CD4-positive, alpha-beta T cell (primary cell): ENCODE data around the gene GAPDHS. TPM values are rescaled to one million over a fixed set of nuclear protein-coding genes. Genes with fewer than 3 reads are reported as not detected.

Experiments
- ATAC-seq: fragments of 200-7000 bp; cut with Tn5 transposase; one replicate; pipeline ENCODE4 v1.10.0; 2022; ENCODE audit warnings: mild to moderate bottlenecking; ENCODE audit not compliant: poor library complexity
- CTCF ChIA-PET: fragments of 350-600 bp; sonication (Branson Sonifier 250); formaldehyde crosslinking; loops from one replicate; lab custom pipeline; 2021; ENCODE audit warnings: antibody characterized with exemption, inconsistent platforms; lab: Charles Lee
- POLR2A ChIA-PET: fragments of 350-600 bp; sonication (Branson Sonifier 250); formaldehyde crosslinking; loops from one replicate; lab custom pipeline; 2021; ENCODE audit warnings: antibody characterized with exemption, inconsistent platforms; lab: Charles Lee
- DNase-seq, 14 experiments: peaks; one replicate each; pipeline ENCODE4 v3.0.0-alpha.2; 2013 to 2020; ENCODE audit warnings: mixed read lengths in 2 of 14
- H3K27ac ChIP-seq, 2 donors: one replicate each; pipeline versions ENCODE4 v1.5.1 to v1.7.0; 2013; ENCODE audit warnings: low read length in 2 of 2, low read depth in 1 of 2, mild to moderate bottlenecking in 1 of 2
- H3K27me3 ChIP-seq, 2 experiments: 1 replicate in 1 of 2; 2 replicates in 1 of 2; pipeline versions ENCODE4 v1.6.1 to v1.7.0; 2013; ENCODE audit warnings: low read length in 2 of 2, control low read depth in 1 of 2, mild to moderate bottlenecking in 1 of 2, moderate library complexity in 1 of 2; ENCODE audit not compliant: insufficient read depth in 2 of 2, control insufficient read depth in 1 of 2
- H3K36me3 ChIP-seq: one replicate; pipeline ENCODE4 v1.6.1; 2013; ENCODE audit warnings: low read length, control low read depth; ENCODE audit not compliant: insufficient read depth
- H3K4me1 ChIP-seq: one replicate; pipeline ENCODE4 v1.6.1; 2013; ENCODE audit warnings: low read length, control low read depth; ENCODE audit not compliant: insufficient read depth
- H3K4me3 ChIP-seq: one replicate; pipeline ENCODE4 v1.5.1; 2013; ENCODE audit warnings: mild to moderate bottlenecking, low read length, moderate library complexity
- H3K9me3 ChIP-seq, 2 experiments: 1 replicate in 1 of 2; 2 replicates in 1 of 2; pipeline versions ENCODE4 v1.6.1 to v1.7.0; 2013; ENCODE audit warnings: low read length in 2 of 2, mild to moderate bottlenecking in 2 of 2, control low read depth in 1 of 2, moderate library complexity in 1 of 2; ENCODE audit not compliant: control insufficient read depth in 1 of 2, insufficient read depth in 1 of 2
- H3K27ac Mint-ChIP-seq: one replicate; pipeline ENCODE4 v1.8.0; 2020; ENCODE audit warnings: mixed read lengths
- H3K27me3 Mint-ChIP-seq: one replicate; pipeline ENCODE4 v1.8.0; 2021; ENCODE audit warnings: mixed read lengths
- H3K36me3 Mint-ChIP-seq: one replicate; pipeline ENCODE4 v1.8.0; 2021; ENCODE audit warnings: low read depth, mixed read lengths
- H3K4me1 Mint-ChIP-seq: one replicate; pipeline ENCODE4 v1.8.0; 2021; ENCODE audit warnings: low read depth, mixed read lengths
- H3K4me3 Mint-ChIP-seq: one replicate; pipeline ENCODE4 v1.8.0; 2020; ENCODE audit warnings: mild to moderate bottlenecking, mixed read lengths
- H3K9me3 Mint-ChIP-seq: one replicate; pipeline ENCODE4 v1.8.0; 2020; ENCODE audit warnings: mixed read lengths
- CTCF ChIP-seq: fragments of 200-600 bp; IDR thresholded peaks from one replicate; pipeline ENCODE4 v1.8.0; 2022; ENCODE audit warnings: antibody characterized with exemption, mild to moderate bottlenecking
- intact Hi-C, 2 experiments: fragments of 100-400 bp; cut with DNase I in 1 of 2; cut with micrococcal nuclease in 1 of 2; formaldehyde crosslinking; loops; one replicate each; pipeline versions ENCODE4 v1.15.1 to v1.9.0; 2023 to 2025; cut with DNase I, micrococcal nuclease
- total RNA-seq, 174 experiments: library from RNA in 2 of 174; stranded (reverse) in 2 of 174; gene quantifications; one replicate each; pipeline ENCODE4 v1.2.3 and lab custom pipeline; 2021 to 2026

The GAPDHS gene
- total RNA-seq, 2 experiments from 2014 or later, result not detected

GRCh38 chr19:35587321-35587720, 54.1 kb downstream of the GAPDHS start:
- H3K27ac ChIP-seq, result no peak overlapping the region
- no peaks in the 10 kb centered on the region for H3K4me1 Mint-ChIP-seq
- H3K9me3 Mint-ChIP-seq, result no peaks in the 10 kb centered on the region
- H3K4me3 ChIP-seq, result no peak overlapping the region
- H3K27ac Mint-ChIP-seq, result no peak overlapping the region
- H3K9me3 ChIP-seq, result peaks cover 0 to 7% of the 10 kb centered on the region in 2 experiments
- ChIA-PET CTCF (no interaction called here), POLR2A (no interaction called here)
- peaks cover 3 to 6% of the 10 kb centered on the region in 2 experiments for H3K27me3 ChIP-seq
- DNase-seq, result no peak
- intact Hi-C loops, result no loop called here
- H3K36me3 ChIP-seq, result no peaks in the 10 kb centered on the region
- TF ChIP-seq CTCF, result no peak
- peaks cover 29% of the 10 kb centered on the region for H3K27me3 Mint-ChIP-seq
- H3K36me3 Mint-ChIP-seq, result no peaks in the 10 kb centered on the region
- ATAC-seq, result no peak
- no peak overlapping the region for H3K4me3 Mint-ChIP-seq
- no peaks in the 10 kb centered on the region for H3K4me1 ChIP-seq

GRCh38 chr19:35590875-35591274, 57.6 kb downstream of the GAPDHS start:
- Histone ChIP-seq H3K9me3 (peaks cover 0 to 4% of the 10 kb centered on the region in 2 experiments), H3K4me3 (no peak overlapping the region), H3K36me3 (no peaks in the 10 kb centered on the region), H3K27me3 (peaks cover 0 to 5% of the 10 kb centered on the region in 2 experiments), H3K27ac (no peak overlapping the region), H3K4me1 (no peaks in the 10 kb centered on the region)
- Mint-ChIP-seq H3K9me3 (no peaks in the 10 kb centered on the region), H3K27me3 (peaks cover 23% of the 10 kb centered on the region), H3K4me1 (no peaks in the 10 kb centered on the region), H3K27ac (no peak overlapping the region), H3K36me3 (no peaks in the 10 kb centered on the region), H3K4me3 (no peak overlapping the region)
- ATAC-seq (no peak), DNase-seq (no peak)
- CTCF ChIA-PET, result no interaction called here
- TF ChIP-seq CTCF, result no peak
- intact Hi-C loops, result loop anchor here (5.0 kb wide), 2 partner anchors 44 to 239 kb away; partner anchors contain the start of gene TMEM147 (in 1 of the 2)
- POLR2A ChIA-PET, result no interaction called here

GRCh38 chr19:35592226-35592625, 59.0 kb downstream of the GAPDHS start:
- no peak overlapping the region for H3K27ac Mint-ChIP-seq
- H3K9me3 ChIP-seq, result no peaks in the 10 kb centered on the region
- no peaks in the 10 kb centered on the region for H3K36me3 Mint-ChIP-seq
- no peaks in the 10 kb centered on the region for H3K36me3 ChIP-seq
- H3K4me3 ChIP-seq, result no peak overlapping the region
- intact Hi-C loops, result loop anchor here (1.0 to 5.0 kb wide), 3 partner anchors 45 to 240 kb away; partner anchors contain the start of gene TMEM147 (in 1 of the 2)
- DNase-seq, result peak in 4 of 14 experiments; percentile 38 to 71 (median 55)
- no peaks in the 10 kb centered on the region for H3K4me1 ChIP-seq
- H3K9me3 Mint-ChIP-seq, result no peaks in the 10 kb centered on the region
- ChIA-PET CTCF (interaction anchor here (0.9 kb wide), 1 partner anchor 43 kb away, joined by 4 read pairs; no protein-coding TSS in a partner anchor), POLR2A (no interaction called here)
- no peak for ATAC-seq
- no peak overlapping the region for H3K27ac ChIP-seq
- no peaks in the 10 kb centered on the region for H3K27me3 ChIP-seq
- peak; percentile 59 for TF ChIP-seq CTCF
- H3K4me1 Mint-ChIP-seq, result no peaks in the 10 kb centered on the region
- H3K27me3 Mint-ChIP-seq, result peaks cover 17% of the 10 kb centered on the region
- no peak overlapping the region for H3K4me3 Mint-ChIP-seq

Other genes with a start within 250 kb of the GAPDHS start
- not detected for gene MAG, start 241.3 kb upstream of the GAPDHS start, total RNA-seq
- under 1 TPM; 0.52 to 0.67 TPM for gene CD22, start 204.3 kb upstream of the GAPDHS start, total RNA-seq
- gene FFAR1, start 185.6 kb upstream of the GAPDHS start, total RNA-seq, result not detected
- not detected for gene FFAR3, start 175.0 kb upstream of the GAPDHS start, total RNA-seq
- under 1 TPM in 1 of 2 experiments, not detected in 1; 0.14 TPM for gene GPR42, start 162.4 kb upstream of the GAPDHS start, total RNA-seq
- under 1 TPM in 1 of 2 experiments, not detected in 1; 0.41 TPM for gene FFAR2, start 85.2 kb upstream of the GAPDHS start, total RNA-seq
- gene KRTDAP, start 43.0 kb upstream of the GAPDHS start, total RNA-seq, result not detected
- gene DMKN, start 19.8 kb upstream of the GAPDHS start, total RNA-seq, result not detected
- not detected for gene SBSN, start 5.1 kb upstream of the GAPDHS start, total RNA-seq
- 10 to 100 TPM; 20.3 to 22.0 TPM for gene TMEM147, start 12.2 kb downstream of the GAPDHS start, total RNA-seq
- gene ATP4A, start 30.2 kb downstream of the GAPDHS start, total RNA-seq, result not detected
- gene PMIS2, start 52.7 kb downstream of the GAPDHS start, total RNA-seq, result not detected
- gene HAUS5, start 79.3 kb downstream of the GAPDHS start, total RNA-seq, result 10 to 100 TPM; 28.4 to 29.9 TPM
- 10 to 100 TPM; 45.7 to 48.8 TPM for gene RBM42, start 95.6 kb downstream of the GAPDHS start, total RNA-seq
- under 1 TPM; 0.58 to 0.59 TPM for gene ETV2, start 108.3 kb downstream of the GAPDHS start, total RNA-seq
- gene COX6B1, start 114.9 kb downstream of the GAPDHS start, total RNA-seq, result 100 to 1,000 TPM; 136 to 144 TPM
- under 1 TPM; 0.36 to 0.47 TPM for gene UPK1A, start 133.1 kb downstream of the GAPDHS start, total RNA-seq
- gene ZBTB32, start 171.1 kb downstream of the GAPDHS start, total RNA-seq, result 1 to 10 TPM; 2.2 to 3.3 TPM
- gene KMT2B, start 184.5 kb downstream of the GAPDHS start, total RNA-seq, result 10 to 100 TPM; 59.4 to 59.7 TPM
- 10 to 100 TPM; 40.3 to 43.1 TPM for gene IGFLR1, start 209.0 kb downstream of the GAPDHS start, total RNA-seq
- 10 to 100 TPM; 74.6 to 85.8 TPM for gene U2AF1L4, start 212.0 kb downstream of the GAPDHS start, total RNA-seq
- gene PSENEN, start 212.2 kb downstream of the GAPDHS start, total RNA-seq, result 1 to 10 TPM; 7.3 to 9.4 TPM
- gene LIN37, start 215.1 kb downstream of the GAPDHS start, total RNA-seq, result 1 to 10 TPM; 4.8 to 6.0 TPM
- gene HSPB6, start 223.6 kb downstream of the GAPDHS start, total RNA-seq, result not detected
- gene PROSER3, start 224.7 kb downstream of the GAPDHS start, total RNA-seq, result 10 to 100 TPM; 19.4 to 22.6 TPM
- gene ARHGAP33, start 242.1 kb downstream of the GAPDHS start, total RNA-seq, result 10 to 100 TPM; 16.4 to 19.5 TPM